ENCODE results near the gene CORO1C. TPM values are rescaled to one million over a fixed set of nuclear protein-coding genes. Genes with fewer than 3 reads are reported as not detected.

Gene CORO1C
- total and polyA plus RNA-seq, 2 donors (not counting 3 experiments of a cell fraction or from before 2014, with no cell fraction given) = 150 to 240 TPM

DNA sequence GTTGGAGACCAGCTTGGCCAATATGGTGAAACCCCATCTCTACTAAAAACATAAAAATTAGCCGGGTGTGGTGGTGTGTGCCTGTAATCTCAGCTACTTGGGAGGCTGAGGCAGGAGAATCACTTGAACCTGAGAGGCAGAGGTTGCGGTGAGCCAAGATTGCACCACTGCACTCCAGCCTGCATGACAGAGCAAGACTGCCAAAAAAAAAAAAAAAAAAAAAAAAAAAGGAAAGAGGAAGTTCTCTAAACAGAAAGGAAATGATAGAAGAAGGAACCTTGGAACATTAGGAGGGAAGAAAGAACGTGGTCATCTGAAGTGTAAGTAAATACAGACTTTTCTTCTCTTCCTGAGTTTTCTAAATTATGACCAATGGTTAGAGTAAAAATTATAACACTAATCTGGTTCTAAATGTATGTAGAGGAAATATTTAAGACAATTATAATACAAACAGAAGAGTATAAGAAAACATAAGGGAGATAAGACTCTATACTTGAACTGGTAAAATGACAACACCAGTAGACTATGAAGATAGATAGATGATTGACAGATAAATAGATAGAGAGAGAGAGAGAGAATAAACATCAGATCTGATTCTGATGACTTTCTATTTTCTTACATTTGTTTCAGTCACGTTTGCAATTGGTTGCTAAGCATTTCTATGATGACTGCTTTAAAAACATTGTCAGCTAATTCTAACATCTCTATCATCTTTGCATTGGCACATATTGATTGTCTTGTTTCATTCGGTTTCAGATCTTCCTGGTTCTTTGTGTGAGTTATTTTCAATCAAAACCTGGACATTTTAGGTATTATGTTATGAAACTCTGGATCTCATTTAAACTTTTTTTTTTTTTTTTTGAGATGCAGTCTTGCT, 12.9 kb upstream of the CORO1C start:
- H3K4me2 ChIP-seq (ENCODE audit: insufficient read depth, low read length) = no peak overlapping the region

More for the DNA sequence above, 12.9 kb upstream of the CORO1C start:
- H3K27me3 ChIP-seq (ENCODE audit: control insufficient read depth in 2 of 2, insufficient read depth in 2 of 2, low read length in 2 of 2) = no peaks in the 10 kb centered on the region
- H3K79me2 ChIP-seq (ENCODE audit: control insufficient read depth, insufficient read depth, low read length) = no peaks in the 10 kb centered on the region
- ChIA-PET CTCF (interaction anchor here (0.7 to 0.8 kb wide), 2 partner anchors 10 to 236 kb away, joined by 3 to 4 read pairs; no protein-coding TSS in a partner anchor), POLR2A (interaction anchor here (0.7 kb wide), 1 partner anchor 53 kb away, joined by 6 read pairs; no protein-coding TSS in a partner anchor)
- H2AFZ ChIP-seq (ENCODE audit: low read depth, low read length) = no peak overlapping the region
- BruUV-seq (replicated peaks) = no TSS peak
- no peaks in the 10 kb centered on the region for H3K9me1 ChIP-seq (replicated peaks; ENCODE audit: control insufficient read depth, extremely low read depth, insufficient read depth, low read length)
- no peaks in the 10 kb centered on the region for H4K20me1 ChIP-seq (replicated peaks; ENCODE audit: control insufficient read depth, extremely low read depth, insufficient read depth, low read length)
- DNase-seq (ENCODE audit: low read depth, low spot score) (no peak), FAIRE-seq (no peak)
- no peaks in the 10 kb centered on the region for H3K4me1 ChIP-seq (ENCODE audit: control insufficient read depth, extremely low read depth, insufficient read depth, low read length)
- dilution Hi-C loops (cut with MboI; ENCODE audit: extremely low pct_ligation_motif_present, low sequenced_read_pairs) (no loop called here), intact Hi-C loops (cut with micrococcal nuclease) (no loop called here)
- no peaks in the 10 kb centered on the region for H3K36me3 ChIP-seq (ENCODE audit: control insufficient read depth in 2 of 2, extremely low read depth in 1 of 2, insufficient read depth in 2 of 2, low read length in 2 of 2)
- TF ChIP-seq CTCF (IDR thresholded peaks at IDR 0.05; ENCODE audit: extremely low read depth in 1 of 2, insufficient read depth in 1 of 2, low read depth in 1 of 2, low read length in 2 of 2) = no peak
- TF ChIP-seq JUN (IDR thresholded peaks at IDR 0.05; ENCODE audit: borderline replicate concordance, insufficient read depth, insufficient read length, low read depth) = no peak
- TF ChIP-seq POLR2AphosphoS5 (IDR thresholded peaks at IDR 0.05; ENCODE audit: insufficient read depth, low read depth, low read length) = no peak
- no peak for TF ChIP-seq FOS (IDR thresholded peaks at IDR 0.05; ENCODE audit: borderline replicate concordance, insufficient read depth, low read length)
- TF ChIP-seq POLR2A (IDR thresholded peaks at IDR 0.05; ENCODE audit: low read depth, low read length) = no peak
- TF ChIP-seq MAX (IDR thresholded peaks at IDR 0.05; ENCODE audit: insufficient read depth, insufficient read length) = no peak
- no peak for TF ChIP-seq GATA2 (IDR thresholded peaks at IDR 0.05; ENCODE audit: insufficient read depth, insufficient read length, low read depth, low read length)
- no peaks in the 10 kb centered on the region for H3K9me3 ChIP-seq (replicated peaks; ENCODE audit: control insufficient read depth, insufficient read depth, low read length)
- H3K9ac ChIP-seq (replicated peaks; ENCODE audit: extremely low read depth, insufficient read depth, low read length) = no peak overlapping the region
- no peak overlapping the region for H3K27ac ChIP-seq (ENCODE audit: insufficient read depth, low read depth, low read length)
- H3K4me3 ChIP-seq (replicated peaks in 1 of 3; ENCODE audit: insufficient read depth in 1 of 3, low read depth in 1 of 3, low read length in 3 of 3) = no peak overlapping the region

Measured in endothelial cell of umbilical vein (primary cell).